RCC 7860 (cell line): Measurements from ENCODE around the gene HOXB8.
A peak's percentile ranks its signal among the peaks of the same experiment; 100 is the strongest.

ENCODE experiments used
- DNase-seq: peaks from one replicate; pipeline ENCODE4 v3.0.0-alpha.2; 2015; ENCODE audit warnings: low spot score
- FAIRE-seq: peaks from 2 replicates; lab custom pipeline; 2012; peaks lifted over from hg19 to GRCh38; lab: Jason Lieb, UNC

Gene HOXB8

DNA sequence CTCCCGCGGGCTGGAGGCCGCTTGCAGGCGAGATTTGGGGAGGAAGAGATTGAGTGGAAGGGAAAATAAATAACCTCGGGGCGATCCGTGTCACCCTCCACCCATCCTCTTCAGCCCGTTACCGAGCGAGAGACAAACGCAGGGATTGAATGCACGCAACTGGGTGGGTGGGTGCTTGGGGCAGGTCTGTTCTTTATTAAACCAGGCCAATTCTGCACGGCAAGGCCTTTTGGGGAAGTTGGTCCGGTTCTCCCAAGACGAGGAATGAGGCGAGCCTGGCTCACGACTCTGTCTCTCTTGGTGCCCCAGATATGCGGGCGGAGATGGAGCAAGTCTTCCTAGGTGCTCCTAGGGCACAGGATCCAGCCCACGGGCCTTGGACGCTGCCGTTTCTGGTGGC, 3.9 kb downstream of the HOXB8 start:
- FAIRE-seq = no peak
- no peak for DNase-seq

DNA sequence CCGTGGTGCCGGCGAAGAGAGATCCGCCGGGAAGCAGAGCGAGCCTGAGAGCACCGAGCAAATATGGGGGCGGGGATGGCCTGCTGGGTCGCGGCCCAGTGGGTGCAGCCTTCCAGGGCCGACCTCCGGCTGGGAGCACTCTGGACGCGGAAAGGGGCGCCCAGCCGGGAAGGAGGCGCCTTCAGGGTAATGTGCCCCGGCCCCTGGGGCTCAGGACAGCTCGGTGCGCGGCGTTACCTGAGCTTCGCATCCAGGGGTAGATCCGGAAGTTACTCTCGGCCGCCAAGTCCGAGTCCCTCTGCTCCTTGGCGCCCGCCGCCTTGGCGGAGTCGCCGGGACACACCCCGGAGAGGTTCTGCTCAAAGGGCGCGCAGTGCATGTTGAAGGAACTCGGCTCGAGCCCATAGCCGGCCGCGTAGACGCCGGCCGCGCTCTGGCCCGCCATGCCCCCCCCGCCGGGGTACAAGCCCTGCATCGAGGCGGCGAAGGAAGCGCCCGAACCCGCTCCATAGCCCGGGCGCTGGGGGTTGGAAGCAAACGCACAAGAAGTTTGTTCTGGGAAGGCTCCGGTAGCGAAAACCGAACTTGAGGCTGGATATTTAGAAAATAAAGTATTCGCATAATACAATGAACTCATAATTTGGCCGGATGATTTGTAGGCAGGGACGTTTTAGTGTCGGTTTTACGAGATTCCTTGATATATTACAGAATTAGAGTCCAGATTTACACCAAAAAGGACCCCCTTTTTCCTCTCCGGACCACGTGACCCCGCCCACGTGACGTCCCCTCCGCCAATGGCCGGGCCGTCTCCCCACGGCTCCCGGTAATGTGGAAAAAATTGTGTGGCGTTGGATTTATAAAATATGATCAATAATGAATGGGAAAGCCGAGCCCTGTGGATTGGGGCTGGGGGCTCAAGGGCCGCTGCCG, 4.5 kb downstream of the HOXB8 start, which contains the start of gene HOXB7:
TSS of gene HOXB7 (minus strand) at position 736 of the 930 bp plus-strand sequence. CDS start at position 637, 99 bp downstream.
- peak; percentile 63 for FAIRE-seq
- DNase-seq = no peak

DNA sequence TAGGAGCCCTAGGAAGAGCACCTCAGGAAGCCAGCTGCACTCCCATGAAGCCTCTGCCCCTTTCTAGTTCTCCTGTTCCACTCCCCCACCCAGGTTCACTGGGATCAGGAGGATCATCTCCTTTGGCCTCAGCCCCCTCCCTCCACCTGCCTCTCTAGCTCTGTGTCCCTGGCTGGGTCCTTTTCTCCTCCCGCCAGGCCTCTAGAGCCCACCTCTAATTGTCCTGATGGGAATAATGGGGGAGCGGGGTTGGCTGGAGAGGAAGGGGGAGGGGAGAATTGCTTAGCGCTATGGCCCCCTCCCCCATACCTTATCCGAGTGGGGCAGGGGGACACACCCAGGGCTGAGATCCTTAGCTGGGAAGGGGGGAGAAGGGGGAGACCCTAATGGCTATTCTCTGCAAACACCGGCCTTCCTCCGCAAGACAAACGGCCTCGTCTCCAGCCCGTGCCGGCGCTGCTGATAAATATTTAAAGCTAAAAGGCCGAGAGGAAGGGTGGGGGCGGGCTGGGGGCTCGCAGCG, 5.3 kb downstream of the HOXB8 start:
- no peak for DNase-seq
- FAIRE-seq = no peak

DNA sequence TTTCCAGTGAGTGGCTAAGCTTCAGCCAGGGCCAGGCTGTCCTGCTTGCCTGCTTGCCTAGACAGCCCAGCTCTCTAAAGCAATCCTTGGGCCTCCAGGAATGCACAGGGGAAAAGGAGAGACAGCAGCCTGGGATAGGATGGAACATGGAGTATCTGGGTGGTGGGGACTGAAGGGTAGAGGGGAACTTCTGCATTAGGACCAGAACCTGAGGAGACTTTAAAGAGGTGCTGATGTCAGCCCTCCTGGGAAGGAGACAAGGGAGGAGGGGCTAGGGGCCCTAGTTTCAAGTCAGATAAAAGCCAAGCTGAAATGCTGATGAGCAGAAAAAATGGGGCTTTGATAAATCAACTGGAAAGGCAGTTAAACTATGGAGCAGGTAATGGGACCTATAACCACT, 6.1 kb downstream of the HOXB8 start:
- FAIRE-seq (no peak), DNase-seq (no peak)

DNA sequence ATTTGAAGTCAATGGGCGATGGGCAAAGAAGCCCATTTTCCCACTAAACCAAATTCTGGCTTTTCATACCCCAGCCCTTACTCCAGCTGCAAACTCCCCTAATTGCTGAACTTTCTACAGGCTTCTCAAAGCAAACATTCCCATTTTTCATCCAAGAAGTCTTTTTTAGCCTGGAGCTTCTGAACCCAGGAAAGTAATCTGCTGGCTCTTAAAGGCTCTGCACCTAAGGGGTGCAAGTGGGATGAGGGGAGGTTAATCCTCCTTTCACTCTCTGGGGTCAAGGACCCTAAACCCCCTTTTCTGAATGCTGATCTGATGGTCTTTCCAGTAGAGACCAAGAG, 6.6 kb downstream of the HOXB8 start:
- DNase-seq (no peak), FAIRE-seq (no peak)

DNA sequence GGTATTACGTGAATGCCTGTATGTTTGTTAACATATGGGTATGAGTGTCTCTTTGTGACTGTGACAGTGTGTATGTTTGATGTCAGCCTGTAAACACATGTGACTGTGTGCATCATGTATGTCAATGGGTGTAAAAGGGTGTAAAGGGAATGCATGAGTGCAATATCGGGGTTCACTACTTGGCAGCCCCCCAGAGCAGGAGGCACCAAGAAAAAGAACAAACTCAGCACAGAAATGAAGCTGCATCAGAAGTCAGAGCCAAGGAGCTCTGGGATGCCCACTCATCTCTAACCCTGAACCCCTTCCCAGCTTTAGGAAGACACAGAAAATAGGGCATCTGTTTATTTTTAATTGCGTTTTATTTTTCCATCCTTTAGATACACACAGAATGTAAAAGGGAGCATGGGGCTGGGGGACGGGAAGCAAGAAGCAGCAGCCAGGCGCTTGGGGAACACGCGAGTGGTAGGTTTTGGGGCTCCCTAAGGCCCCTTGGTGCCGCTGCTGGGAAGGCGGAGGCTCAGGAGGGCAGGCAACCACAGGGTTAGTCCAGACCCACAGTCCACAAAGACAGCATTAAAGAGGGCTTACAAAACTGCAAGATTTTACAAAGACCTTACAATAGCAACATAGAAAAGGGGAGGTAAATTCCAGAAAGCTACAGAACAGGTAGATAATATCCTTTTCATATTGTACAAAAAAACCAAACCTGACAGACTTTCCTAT, 8.0 kb downstream of the HOXB8 start:
- FAIRE-seq (no peak), DNase-seq (no peak)

DNA sequence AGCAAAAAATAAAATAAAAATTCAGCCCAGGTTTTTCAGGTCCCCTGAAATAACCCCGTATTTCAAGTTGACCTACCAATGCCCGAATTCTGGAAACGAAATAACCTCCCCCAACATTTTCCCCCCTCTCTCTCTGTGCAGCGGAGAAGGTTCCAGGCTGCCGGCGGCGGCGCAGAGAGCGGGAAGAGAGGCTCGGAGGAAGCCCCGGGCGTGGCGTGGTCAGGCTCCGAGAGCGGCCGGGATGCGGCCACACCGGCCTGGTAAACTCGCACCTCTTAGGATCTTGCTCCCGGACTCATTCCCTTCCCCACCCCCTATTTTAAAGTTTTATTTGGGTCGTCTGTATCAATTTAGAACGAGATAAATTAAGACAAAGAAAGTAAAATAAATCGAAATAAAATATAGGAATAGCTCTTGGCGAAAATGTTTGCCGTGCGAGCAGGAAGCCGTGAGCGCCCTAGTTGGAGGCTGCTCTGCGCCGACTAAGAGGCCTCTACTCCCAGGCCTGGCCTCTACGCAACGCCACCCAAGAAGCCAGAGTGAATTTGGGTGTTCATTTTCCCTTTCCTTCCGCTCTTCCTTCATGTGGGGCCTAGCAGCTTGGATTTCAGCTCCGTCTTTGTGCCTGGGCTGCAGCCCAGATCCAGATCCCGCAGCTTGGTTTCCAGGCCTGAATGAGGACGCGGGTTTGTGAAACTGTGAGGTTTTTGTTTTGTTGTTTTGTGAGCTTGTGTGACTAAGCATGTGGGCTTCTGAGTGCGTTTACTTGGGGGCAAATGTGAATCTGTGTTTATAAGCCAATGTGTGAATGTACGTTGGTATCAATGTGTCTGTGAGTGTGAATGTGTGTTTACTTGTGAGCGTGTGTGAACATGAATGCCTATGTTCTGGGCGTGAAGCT, 8.9 kb downstream of the HOXB8 start:
- FAIRE-seq = no peak
- no peak for DNase-seq

DNA sequence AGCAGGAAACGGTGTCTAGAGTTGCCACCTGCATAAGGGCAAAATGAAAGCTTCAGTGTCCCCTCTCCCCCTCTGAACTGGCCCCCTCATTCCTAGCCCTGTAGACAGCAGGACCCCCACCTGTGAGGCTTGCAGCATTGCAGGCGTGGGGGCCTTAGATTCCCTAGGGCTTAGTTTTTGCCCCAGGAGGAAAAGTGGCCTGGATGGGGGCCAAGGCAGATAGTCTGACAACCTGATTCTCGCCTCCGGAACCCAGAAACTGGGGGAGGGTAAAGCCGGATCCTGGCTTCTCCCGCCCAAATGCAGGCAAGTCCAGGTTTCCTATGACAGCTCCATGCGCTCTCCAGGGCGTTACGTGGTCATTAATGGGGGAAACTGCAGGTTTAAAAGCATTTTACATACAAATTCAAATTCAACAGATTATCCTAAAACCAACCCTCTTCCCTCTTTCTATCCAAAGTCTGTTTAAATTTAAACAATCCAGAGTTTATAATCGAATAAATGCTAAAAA, 9.6 kb downstream of the HOXB8 start:
- DNase-seq (no peak), FAIRE-seq (no peak)

DNA sequence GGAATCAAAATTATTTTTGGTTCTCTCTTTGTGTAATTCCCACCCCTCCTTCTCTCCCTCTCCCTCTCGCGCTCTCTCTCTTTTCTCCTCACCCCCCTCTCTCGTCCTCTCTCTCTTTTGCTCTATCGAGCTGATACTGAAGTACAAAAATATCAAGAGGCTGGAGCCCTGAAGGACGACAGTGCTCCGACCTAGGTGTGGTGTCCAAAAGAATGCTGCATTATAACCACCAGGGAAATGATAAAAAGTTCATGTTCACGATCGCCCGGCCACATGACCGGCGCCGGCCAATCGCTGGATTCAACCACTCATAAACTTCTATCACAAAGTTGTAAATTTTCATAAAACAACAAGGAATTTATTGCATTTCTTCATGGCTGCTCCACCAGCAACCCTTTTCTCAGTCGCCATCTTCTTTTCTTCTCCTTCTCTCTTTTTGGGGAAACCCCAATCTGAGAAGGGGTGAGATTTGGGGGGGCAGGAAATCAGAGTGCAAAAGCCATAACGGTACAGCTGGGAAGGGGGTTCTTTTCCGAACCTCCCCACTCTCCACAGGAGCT, 10.2 kb downstream of the HOXB8 start, which contains the start of gene HOXB6:
TSS of gene HOXB6 (minus strand) at position 217 of the 560 bp plus-strand sequence. CDS start 6,836 bp downstream, outside the sequence.
- DNase-seq (peak; percentile 60), FAIRE-seq (peak; percentile 75)

DNA sequence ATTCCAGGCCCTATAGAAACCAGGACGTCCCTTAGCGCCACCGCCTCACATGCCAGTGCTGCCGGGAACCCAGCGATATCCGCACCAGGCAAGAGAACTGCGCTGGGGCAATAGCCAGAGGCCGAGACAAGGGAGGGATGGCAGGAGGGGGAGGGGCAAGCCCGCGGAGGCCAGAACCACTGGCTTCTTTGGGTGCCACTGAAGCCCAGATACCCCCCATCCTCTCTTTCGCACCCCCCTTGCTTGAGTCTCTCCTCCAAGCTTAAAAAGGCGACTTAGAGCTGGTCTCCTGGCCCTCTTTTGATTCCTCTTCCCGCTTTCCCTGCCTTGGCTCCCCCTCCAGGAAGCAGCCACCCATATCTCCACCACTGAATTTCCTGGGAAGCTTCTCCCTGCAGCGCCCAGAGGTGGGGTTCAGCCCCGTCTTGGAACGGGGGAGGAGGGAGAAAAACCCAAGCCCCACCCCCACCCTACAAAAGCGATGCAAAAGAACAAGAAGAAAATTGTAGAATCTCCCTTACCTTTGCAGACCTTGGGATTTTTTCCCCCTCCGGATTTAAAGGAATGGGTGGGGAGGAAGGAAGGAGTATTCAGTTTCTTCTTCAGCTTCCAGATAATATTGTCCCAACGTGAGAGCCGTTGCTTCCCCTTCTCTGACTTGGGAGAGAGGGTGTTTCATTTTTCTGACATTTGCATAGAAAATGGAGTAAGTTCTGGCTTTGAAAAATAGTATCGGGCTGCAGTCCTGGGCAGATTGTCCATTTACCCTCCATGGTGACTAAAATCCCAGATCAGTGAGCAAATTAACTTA, 10.9 kb downstream of the HOXB8 start:
- DNase-seq (peak; percentile 74), FAIRE-seq (peak; percentile 78)

DNA sequence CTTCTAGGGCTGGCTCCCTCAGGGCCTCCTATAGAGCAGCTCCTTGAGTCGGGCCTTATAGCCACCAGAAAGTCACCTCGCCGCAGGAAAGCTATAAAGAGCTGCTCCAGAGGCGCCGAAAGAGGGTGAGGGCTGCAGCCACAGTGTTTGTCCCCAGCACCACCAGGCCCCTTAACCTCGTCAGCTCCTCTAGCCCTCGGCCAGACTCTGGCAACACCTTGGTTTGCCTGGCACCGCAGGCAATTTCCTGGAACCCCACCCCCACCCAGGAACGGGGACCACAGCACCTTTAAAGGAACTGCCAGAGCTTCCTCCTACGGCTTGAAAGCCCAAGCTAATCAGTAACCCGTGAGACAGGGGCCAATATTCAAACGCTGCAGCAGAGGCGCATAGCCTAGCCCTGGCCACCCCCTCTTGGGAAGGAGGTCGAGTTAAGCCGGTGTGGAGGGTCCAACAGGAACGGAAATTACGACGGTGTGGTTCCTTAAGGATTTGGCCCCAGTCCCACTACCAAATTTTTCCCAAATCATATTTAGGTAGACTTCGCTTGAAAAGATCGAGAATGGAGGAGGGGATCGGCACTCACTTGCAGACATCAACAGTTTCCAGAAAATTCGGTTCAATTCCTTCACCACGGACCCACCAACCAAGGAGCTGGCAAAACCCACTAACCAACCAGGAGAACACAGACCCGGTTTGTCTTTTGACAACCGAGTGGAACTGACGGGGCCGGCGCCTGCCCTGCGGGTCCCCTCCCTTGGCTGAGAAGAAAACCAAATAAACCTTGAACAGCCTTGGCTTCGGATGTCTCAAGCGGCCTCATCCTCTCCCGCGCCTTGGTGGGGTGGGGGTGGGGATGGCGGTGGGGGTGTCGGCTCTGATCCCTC, 13.3 kb downstream of the HOXB8 start:
- FAIRE-seq (peak; percentile 75), DNase-seq (peak; percentile 79)

DNA sequence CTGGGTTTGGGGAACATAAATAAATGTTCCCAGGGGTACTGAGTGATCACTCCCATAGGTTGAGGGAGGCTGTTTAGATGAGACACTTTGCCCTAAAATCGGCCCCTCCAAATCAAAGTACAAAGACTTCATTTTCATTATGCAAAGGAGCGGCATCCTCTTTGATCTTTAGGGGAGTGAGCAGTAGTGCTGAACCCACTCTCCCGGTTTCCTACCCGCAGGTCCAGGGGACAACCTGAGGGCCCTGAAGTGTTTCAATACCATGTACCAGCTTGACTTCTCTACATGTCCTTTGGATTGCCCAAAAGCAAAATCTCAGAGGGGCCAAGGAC, 13.9 kb downstream of the HOXB8 start:
- FAIRE-seq = no peak
- DNase-seq = no peak

DNA sequence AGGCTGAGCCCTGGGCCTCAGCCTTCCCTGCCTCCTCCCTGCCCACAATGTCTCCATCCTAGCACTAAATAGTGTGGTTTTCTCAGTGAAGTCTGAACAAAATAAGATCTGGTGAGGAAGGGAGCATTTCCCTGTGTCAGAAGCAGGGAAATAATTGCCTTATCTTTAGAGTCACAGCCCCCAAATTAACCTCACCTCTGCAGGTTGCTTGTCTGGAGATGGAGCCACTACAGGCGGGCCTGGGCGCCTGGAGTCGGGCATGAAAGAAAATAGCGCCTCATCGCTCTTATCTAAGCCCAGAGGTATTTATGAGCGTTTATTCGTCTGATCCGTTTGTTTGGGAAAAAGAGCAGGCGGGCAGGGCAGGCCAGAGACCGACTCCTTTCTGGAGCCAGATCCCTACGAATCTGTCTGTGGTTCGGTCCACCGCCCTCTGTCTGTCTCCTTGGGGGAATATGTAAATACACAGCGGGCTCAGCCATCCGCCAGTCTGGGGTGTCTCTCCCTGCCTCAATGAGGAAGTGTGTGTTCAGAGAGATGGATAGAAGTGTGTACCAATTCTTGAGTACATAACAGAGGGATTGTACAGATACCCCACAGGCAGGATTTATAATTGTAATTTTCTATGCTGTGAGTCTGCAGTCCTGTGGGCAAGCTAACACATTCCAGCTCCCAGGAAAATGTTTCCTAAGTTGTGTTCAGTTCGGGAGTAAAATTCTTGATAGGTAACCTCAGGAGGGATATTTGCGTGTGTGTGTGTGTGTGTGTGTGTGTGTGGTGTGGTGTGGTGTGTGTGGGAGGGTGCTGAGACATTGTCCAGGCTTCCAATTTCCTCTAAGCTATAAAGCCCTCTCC, 14.6 kb downstream of the HOXB8 start:
- DNase-seq = no peak
- no peak for FAIRE-seq

DNA sequence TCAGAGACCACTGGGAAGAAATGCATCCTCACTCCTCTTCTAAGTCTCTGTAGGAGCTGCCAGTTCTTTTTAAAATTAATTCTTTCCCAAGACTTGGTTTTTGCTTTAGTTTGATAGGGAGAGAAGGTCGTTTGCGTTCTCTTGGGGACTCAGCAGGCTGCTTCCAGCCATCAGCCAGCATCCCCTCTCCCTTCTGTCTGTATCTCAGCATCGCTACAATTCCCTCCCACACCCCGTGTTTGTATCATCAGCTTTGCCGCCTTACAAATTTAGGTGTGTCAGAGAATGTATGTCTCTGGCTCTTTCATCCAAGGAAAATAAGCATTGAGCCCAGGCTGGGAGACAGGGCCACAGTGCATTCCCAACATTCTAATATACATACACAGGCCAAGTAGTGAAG, 15.7 kb downstream of the HOXB8 start:
- DNase-seq = no peak
- no peak for FAIRE-seq

DNA sequence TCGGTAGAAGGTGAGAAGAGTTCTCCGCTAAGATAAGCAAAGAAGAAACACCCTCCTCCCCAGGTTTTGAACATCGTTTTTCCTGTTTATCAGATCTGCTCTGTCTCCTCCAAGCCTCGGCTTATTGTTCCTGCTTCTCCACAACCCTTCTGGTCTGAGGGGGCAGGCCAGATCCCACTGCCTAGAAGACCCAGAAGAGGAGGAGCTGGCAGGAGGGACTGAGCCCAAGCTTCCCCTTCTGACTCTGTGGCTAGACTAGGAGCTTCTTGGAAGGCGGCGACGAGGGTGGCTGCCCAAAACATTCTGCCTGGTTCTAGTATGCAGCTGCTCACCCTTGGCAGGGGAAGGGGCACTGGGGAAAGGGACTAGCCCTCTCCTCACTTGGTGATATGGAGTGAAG, 16.4 kb downstream of the HOXB8 start:
- DNase-seq (no peak), FAIRE-seq (no peak)

DNA sequence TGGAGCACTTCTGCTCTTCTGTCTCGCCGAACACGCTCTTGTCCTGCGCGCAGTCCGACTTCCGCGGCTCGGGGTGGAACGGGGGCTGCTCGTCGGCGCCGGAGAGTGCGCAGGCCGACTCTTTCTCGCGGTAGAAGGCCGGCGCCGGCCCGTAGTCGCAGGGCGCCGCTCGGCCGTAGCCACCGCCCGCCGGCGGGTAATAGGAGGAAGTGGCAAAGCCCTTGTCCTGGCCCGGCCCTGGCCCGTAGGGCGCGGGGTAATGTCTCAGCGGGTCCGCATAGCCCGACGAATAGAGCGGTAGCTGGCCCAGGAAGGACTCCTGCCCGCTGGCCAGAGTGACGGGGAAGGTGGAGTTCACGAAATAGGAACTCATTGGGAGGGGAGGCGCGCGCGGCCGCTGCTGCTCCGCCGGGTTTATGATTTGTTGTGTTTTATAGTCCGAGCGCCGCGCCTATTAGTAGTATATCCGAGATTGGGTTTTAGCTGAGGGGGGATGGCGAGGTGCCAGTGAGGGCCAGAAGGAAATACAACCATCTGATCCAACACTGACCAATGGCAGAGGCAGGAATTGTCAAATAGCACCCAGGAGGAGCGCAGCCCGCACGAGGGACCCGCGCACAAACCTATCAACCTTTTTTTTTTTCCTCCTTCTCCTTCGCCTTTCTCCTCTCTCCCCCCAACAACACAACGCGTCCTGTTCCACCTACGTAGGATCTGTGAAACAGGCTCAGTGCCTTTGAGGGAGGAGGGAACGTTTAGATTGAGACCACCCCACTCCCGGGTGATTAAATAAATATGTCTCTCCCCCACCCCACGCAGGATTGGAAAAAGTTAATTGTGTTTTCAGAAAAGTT, 17.1 kb downstream of the HOXB8 start:
- peak; percentile 69 for DNase-seq
- peak; percentile 37 for FAIRE-seq

DNA sequence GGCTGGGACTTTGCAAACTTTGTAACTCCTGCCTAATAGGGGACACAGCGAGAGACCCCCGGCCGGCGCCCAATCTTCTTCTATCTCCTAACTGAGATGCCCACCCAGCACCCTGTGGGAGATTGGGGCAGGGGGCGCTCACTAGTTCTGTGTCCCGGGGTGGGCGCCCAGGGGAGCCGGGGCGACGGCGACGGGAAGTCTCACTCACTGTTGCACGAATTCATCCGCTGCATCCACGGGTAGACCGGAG, 17.6 kb downstream of the HOXB8 start:
- no peak for FAIRE-seq
- no peak for DNase-seq
